SW480 (cell line): ENCODE data around the gene BEST1.
"Not testable (repeated sequence)": the region's sequence is repeated elsewhere in the genome, so short reads cannot be mapped to it uniquely, and the experiment has no call there.

ENCODE experiments used
- DNase-seq: peaks from one replicate; pipeline ENCODE4 v3.0.0-alpha.2; 2016; ENCODE audit warnings: low spot score

The BEST1 gene

GRCh38 chr11:61964666-61965271, 14.6 kb downstream of the BEST1 start:
- not testable (repeated sequence) for DNase-seq

- DNase-seq = peak; percentile 41
These were observed 16.6 kb downstream of the BEST1 start for GRCh38 chr11:61966734-61967115.

GRCh38 chr11:61967116-61967923, 17.2 kb downstream of the BEST1 start, which contains the start of gene FTH1:
Gene FTH1 (minus strand): TSS chr11:61967634. CDS start chr11:61967425, 209 bp downstream.
- peak; percentile 92 for DNase-seq

- DNase-seq = peak; percentile 88
These were observed 18.0 kb downstream of the BEST1 start for GRCh38 chr11:61967924-61968757.

GRCh38 chr11:61968758-61969390, 18.7 kb downstream of the BEST1 start:
- DNase-seq = no peak

GRCh38 chr11:61969391-61969758, 19.2 kb downstream of the BEST1 start:
- no peak for DNase-seq

GRCh38 chr11:61969838-61970662, 19.9 kb downstream of the BEST1 start:
- DNase-seq = peak; percentile 38

GRCh38 chr11:61971248-61972111, 21.3 kb downstream of the BEST1 start:
- peak; percentile 98 for DNase-seq

- peak; percentile 75 for DNase-seq
These were observed 22.0 kb downstream of the BEST1 start for GRCh38 chr11:61972112-61972671.

- no peak for DNase-seq
These were observed 22.7 kb downstream of the BEST1 start for GRCh38 chr11:61972672-61973475.

GRCh38 chr11:61973476-61974162, 23.5 kb downstream of the BEST1 start:
- DNase-seq = no peak

GRCh38 chr11:61974766-61975631, 24.8 kb downstream of the BEST1 start:
- DNase-seq = no peak

GRCh38 chr11:61975638-61976419, 25.7 kb downstream of the BEST1 start:
- no peak for DNase-seq

GRCh38 chr11:61976420-61976800, 26.3 kb downstream of the BEST1 start:
- DNase-seq = no peak

GRCh38 chr11:61976813-61977475, 26.8 kb downstream of the BEST1 start:
- no peak for DNase-seq
